Naive thymus-derived CD8-positive, alpha-beta T cell (primary cell): Measurements from ENCODE around the gene BMP7. TPM values are rescaled to one million over a fixed set of nuclear protein-coding genes. Genes with fewer than 3 reads are reported as not detected.

Source experiments
- ATAC-seq, 2 donors: fragments of 150-1000 bp; cut with Tn5 transposase in 1 of 2; sonication (Bioruptor Pico), chemical (Tn5 transposase) in 1 of 2; 1 replicate in 1 of 2; 2 replicates in 1 of 2; pipeline ENCODE4 v1.10.0; 2021; ENCODE audit warnings: mild to moderate bottlenecking in 2 of 2, moderate library complexity in 2 of 2
- POLR2A ChIA-PET: fragments of 350-600 bp; sonication (Branson Sonifier 250); formaldehyde crosslinking; loops from one replicate; lab custom pipeline; 2021; ENCODE audit warnings: antibody characterized with exemption; lab: Charles Lee
- DNase-seq, 10 donors: peaks; one replicate each; pipeline versions ENCODE4 v3.0.0 to v3.0.0-alpha.2; 2020 to 2022
- H3K27ac Mint-ChIP-seq, 10 donors: one replicate each; pipeline ENCODE4 v1.8.0; 2020 to 2022; ENCODE audit warnings: mild to moderate bottlenecking in 10 of 10, mixed read lengths in 10 of 10, moderate library complexity in 4 of 10, inconsistent platforms in 1 of 10
- H3K27me3 Mint-ChIP-seq, 5 donors: one replicate each; pipeline ENCODE4 v1.8.0; 2021 to 2022; ENCODE audit warnings: mixed read lengths in 5 of 5
- H3K36me3 Mint-ChIP-seq, 3 donors: one replicate each; pipeline ENCODE4 v1.8.0; 2020 to 2022; ENCODE audit warnings: mixed read lengths in 3 of 3, mild to moderate bottlenecking in 2 of 3, inconsistent platforms in 1 of 3
- H3K4me1 Mint-ChIP-seq, 4 donors: one replicate each; pipeline ENCODE4 v1.8.0; 2021 to 2022; ENCODE audit warnings: mixed read lengths in 4 of 4
- H3K4me3 Mint-ChIP-seq, 10 donors: one replicate each; pipeline ENCODE4 v1.8.0; 2020 to 2022; ENCODE audit warnings: mild to moderate bottlenecking in 10 of 10, mixed read lengths in 10 of 10, moderate library complexity in 6 of 10, inconsistent platforms in 1 of 10
- H3K9me3 Mint-ChIP-seq, 9 donors: one replicate each; pipeline ENCODE4 v1.8.0; 2020 to 2022; ENCODE audit warnings: mixed read lengths in 9 of 9, mild to moderate bottlenecking in 3 of 9, inconsistent platforms in 1 of 9, moderate library complexity in 1 of 9
- polyA plus RNA-seq, 3 donors: library from polyadenylated mRNA; unstranded; fragments of 300-500 nt; fragmentation: Illumina TruSeq; gene quantifications; one replicate each; pipeline ENCODE4 v1.2.3, GENCODE V29; 2021
- total RNA-seq, 8 experiments: library from RNA in 2 of 8; stranded (reverse) in 2 of 8; gene quantifications; one replicate each; pipeline ENCODE4 v1.2.3 and lab custom pipeline; 2021 to 2026

The BMP7 gene
- total and polyA plus RNA-seq, 5 experiments from 2014 or later, result not detected

DNA sequence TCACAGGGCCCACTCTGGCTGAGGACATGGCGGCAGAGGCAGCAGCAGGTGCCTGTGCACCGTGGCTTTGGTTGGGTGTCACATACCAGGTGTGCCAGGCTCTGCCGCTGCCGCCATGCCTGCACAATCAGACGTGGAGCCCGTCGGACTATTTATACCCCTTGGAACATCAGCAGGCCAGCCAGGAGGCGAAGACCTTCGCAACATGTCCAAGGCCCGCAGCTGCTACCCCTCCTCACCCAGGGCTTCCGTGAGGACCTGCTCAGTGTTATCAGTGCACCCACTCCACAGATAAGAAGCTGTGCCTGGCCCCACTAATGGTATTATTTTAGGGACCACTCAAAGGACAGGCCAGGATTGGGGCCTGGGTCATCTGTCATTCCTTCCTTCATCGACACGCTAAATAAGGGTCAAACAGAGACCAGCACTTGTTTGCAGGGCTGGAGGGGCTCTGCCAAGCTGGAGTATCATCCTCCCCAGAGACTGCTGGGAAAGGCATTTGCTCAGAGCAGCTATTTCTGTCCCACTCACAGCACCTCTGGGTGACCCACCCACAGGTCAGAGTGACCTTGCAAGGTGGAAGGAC is 109.2 kb downstream of the BMP7 start:
- no peaks in the 10 kb centered on the region for H3K4me1 Mint-ChIP-seq
- POLR2A ChIA-PET, result no interaction called here
- no peak overlapping the region for H3K4me3 Mint-ChIP-seq
- no peak for ATAC-seq
- H3K27ac Mint-ChIP-seq, result no peak overlapping the region
- H3K36me3 Mint-ChIP-seq, result no peaks in the 10 kb centered on the region
- DNase-seq, result no peak
- no peaks in the 10 kb centered on the region for H3K9me3 Mint-ChIP-seq
- H3K27me3 Mint-ChIP-seq, result peaks cover 0 to 12% (median 1%) of the 10 kb centered on the region in 5 donors

DNA sequence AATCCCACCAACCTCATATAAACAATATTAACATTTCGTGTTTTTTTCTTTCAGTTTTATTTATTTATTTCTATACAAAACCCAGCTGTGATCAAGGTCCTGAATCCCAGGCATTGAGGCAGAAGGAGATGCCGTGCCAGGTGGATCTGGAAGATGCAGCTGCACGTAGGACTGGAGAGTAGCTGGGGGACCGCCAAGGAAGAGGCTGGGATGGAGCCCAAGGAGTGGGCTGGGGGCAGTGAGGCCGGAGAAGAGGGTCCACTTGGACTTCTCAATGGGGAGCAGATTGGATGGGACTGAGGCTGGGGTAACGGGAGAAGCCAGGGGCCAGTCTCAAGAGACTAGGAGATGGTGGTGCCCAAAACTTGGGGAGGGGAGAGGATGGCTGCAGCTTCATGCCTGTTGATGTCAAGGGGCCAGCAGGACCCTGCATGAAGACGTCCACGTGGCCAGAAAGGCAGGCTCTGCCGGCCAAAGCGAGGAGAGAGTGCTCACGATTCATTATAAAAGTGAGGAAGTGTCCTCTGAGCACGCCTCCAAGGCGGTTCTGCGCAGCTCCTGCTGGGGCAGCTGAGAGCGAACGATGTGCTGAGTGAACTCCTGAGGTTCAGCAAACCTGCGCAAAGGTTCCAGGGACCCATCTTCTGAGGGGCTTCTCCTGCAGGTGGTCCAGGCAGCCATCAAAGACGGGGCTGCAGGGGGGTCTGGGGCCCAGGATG is 110.3 kb downstream of the BMP7 start:
- Mint-ChIP-seq H3K9me3 (peaks cover 0 to 8% (median 4%) of the 10 kb centered on the region in 9 donors), H3K27me3 (peaks cover 0 to 12% (median 3%) of the 10 kb centered on the region in 5 donors), H3K27ac (peak overlapping the region in 1 of 10 donors; percentile 51), H3K4me1 (no peaks in the 10 kb centered on the region), H3K36me3 (no peaks in the 10 kb centered on the region), H3K4me3 (no peak overlapping the region)
- no peak for ATAC-seq
- no peak for DNase-seq
- POLR2A ChIA-PET, result no interaction called here

DNA sequence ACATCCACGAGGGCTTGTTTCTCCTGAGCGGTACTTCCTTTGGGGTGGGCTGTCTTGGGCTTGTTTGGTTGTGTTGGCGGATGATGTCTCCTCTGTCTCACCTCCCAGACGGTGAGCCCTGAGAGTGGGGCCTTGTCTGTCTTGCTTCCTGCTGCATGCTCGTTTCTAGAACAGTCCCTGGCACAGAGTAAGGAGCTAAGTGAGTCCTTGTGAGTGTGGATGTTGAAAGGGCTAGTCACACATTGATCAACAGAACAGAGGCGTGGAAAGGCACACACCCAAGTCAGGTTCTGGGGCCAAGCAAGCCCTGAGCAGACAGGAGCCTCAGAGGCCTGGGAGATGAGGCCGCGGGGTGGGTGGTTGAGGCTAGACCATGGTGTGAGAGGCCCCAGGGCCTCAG is 111.0 kb downstream of the BMP7 start:
- no peaks in the 10 kb centered on the region for H3K4me1 Mint-ChIP-seq
- H3K4me3 Mint-ChIP-seq, result no peak overlapping the region
- ATAC-seq, result no peak
- H3K27ac Mint-ChIP-seq, result no peak overlapping the region
- peaks cover 0 to 15% (median 2%) of the 10 kb centered on the region in 5 donors for H3K27me3 Mint-ChIP-seq
- H3K9me3 Mint-ChIP-seq, result peaks cover 0 to 14% (median 6%) of the 10 kb centered on the region in 9 donors
- no peak for DNase-seq
- no peaks in the 10 kb centered on the region for H3K36me3 Mint-ChIP-seq
- POLR2A ChIA-PET, result no interaction called here

DNA sequence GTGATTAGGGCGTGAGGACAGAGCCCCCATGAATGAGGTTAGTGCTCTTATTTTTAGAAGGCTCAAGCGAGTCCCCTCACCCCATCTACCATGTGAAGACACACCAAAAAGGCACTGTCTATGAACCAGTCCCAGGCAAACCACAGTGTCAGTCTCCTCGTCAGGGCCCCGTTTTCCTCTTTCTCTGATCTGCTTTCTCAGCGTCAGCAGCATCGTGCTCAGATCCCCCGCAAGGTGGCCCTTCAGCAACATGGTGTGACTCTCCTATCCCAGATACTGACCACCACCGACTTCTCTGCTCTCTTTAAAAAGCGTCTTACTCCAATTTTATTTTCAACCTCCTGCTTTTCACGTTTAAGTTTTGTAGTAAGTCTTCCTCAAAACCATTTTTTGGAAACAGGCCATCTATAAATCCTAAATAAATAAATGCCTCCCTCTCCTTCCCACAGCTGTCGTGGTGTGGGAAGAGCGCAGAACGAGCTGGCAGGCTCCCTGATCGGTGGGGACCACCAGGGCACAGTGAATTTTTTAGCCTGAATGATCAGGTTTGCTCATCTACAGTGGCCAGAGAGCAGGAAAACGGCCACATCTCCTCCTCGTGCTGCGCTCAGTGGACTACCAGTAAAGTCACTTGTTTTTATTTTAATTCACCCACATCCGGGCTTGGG is 113.1 kb downstream of the BMP7 start:
- Mint-ChIP-seq H3K36me3 (no peaks in the 10 kb centered on the region), H3K27ac (peak overlapping the region in 1 of 10 donors; percentile 31), H3K9me3 (peaks cover 0 to 14% (median 6%) of the 10 kb centered on the region in 9 donors), H3K4me3 (no peak overlapping the region), H3K4me1 (no peaks in the 10 kb centered on the region), H3K27me3 (peaks cover 0 to 22% (median 10%) of the 10 kb centered on the region in 5 donors)
- DNase-seq (no peak), ATAC-seq (no peak)
- POLR2A ChIA-PET, result no interaction called here

DNA sequence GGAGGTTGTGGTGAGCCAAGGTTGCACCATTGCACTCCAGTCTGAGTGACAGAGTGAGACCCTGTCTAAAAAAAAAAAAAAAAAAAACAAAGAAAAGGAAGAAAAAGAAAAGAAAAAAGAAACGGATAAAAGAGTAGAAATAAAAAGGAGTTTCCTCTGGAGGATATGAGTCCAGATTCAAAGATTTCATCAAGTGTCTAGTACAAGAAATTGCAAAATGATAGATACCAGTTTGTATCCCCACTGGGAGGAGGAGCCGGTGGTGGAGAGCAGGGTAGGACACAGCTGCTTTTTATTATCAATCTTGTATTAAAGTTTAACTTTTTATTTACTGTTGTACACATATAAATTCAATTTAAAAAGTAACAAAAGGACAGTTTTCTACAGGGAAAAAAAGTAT is 113.9 kb downstream of the BMP7 start:
- POLR2A ChIA-PET, result no interaction called here
- DNase-seq, result no peak
- Mint-ChIP-seq H3K27me3 (peaks cover 0 to 31% (median 10%) of the 10 kb centered on the region in 5 donors), H3K4me1 (no peaks in the 10 kb centered on the region), H3K4me3 (no peak overlapping the region), H3K9me3 (peaks cover 0 to 14% (median 6%) of the 10 kb centered on the region in 9 donors), H3K36me3 (no peaks in the 10 kb centered on the region), H3K27ac (no peak overlapping the region)
- no peak for ATAC-seq

DNA sequence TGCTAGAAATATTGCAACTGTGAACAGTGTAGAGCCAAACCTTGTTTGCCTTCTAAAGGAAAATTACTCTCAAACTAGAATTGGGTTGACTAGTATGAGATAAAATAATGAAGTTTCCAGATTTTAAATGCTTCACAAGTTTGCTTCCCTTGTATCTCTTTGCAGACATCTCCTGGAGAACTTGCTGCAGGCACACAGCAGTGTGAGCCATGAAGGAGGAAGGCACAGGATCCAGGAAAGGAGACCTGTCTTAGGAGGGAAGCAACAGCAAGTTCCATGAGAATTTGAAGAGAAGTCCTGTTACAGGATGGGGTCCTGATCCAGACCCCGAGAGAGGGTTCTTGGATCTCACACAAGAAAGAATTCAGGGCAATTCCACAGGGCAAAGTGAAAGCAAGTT is 115.9 kb downstream of the BMP7 start:
- Mint-ChIP-seq H3K27ac (no peak overlapping the region), H3K9me3 (peaks cover 0 to 22% (median 10%) of the 10 kb centered on the region in 9 donors), H3K4me3 (no peak overlapping the region), H3K27me3 (peaks cover 7 to 45% (median 14%) of the 10 kb centered on the region in 5 donors), H3K4me1 (no peaks in the 10 kb centered on the region), H3K36me3 (no peaks in the 10 kb centered on the region)
- ATAC-seq (no peak), DNase-seq (no peak)
- POLR2A ChIA-PET, result no interaction called here

DNA sequence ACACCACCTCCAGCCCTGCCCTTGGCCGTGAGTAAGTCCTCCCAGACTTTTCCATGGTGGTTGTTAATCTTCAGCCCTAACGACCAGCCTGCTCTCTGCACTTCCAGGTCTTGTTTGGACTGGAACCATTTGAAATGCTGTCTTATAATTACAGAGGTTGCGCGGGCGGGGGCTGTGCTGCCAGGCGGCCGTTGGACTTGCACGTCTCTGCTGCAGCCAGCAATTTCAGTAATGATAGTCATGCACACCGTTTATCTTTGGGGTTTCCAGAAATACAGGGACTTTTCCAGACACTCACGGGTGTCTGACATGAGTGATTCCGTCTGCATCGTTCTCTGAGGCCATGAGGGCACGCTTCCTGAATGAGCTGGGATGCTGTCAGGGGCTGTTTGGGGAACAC is 118.2 kb downstream of the BMP7 start:
- POLR2A ChIA-PET, result no interaction called here
- ATAC-seq (no peak), DNase-seq (no peak)
- Mint-ChIP-seq H3K4me1 (no peaks in the 10 kb centered on the region), H3K27ac (no peak overlapping the region), H3K36me3 (no peaks in the 10 kb centered on the region), H3K27me3 (peaks cover 11 to 45% (median 17%) of the 10 kb centered on the region in 5 donors), H3K9me3 (peaks cover 0 to 22% (median 10%) of the 10 kb centered on the region in 9 donors), H3K4me3 (no peak overlapping the region)

DNA sequence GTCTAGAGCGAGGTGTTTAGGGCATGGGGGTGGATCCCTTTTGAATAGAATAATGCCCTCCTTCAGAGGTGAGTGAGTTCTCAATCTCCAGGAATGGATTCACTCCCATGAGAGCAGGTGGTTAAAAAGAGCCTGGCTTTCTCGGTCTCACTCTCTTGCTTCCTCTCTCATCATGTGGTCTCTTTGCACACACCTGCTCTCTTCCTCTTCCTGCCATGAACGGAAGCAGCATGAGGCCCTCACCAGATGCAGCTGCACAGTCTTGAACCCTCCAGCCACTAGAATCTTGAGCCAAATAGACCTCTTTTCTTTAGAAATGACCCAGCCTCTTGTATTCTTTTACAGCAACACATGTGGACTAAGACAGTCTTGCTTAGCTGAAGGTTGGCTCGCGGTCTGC is 119.3 kb downstream of the BMP7 start:
- ATAC-seq (no peak), DNase-seq (no peak)
- Mint-ChIP-seq H3K9me3 (peaks cover 0 to 22% (median 10%) of the 10 kb centered on the region in 9 donors), H3K4me3 (no peak overlapping the region), H3K4me1 (no peaks in the 10 kb centered on the region), H3K27ac (no peak overlapping the region), H3K36me3 (no peaks in the 10 kb centered on the region), H3K27me3 (peaks cover 11 to 45% (median 21%) of the 10 kb centered on the region in 5 donors)
- POLR2A ChIA-PET, result no interaction called here

DNA sequence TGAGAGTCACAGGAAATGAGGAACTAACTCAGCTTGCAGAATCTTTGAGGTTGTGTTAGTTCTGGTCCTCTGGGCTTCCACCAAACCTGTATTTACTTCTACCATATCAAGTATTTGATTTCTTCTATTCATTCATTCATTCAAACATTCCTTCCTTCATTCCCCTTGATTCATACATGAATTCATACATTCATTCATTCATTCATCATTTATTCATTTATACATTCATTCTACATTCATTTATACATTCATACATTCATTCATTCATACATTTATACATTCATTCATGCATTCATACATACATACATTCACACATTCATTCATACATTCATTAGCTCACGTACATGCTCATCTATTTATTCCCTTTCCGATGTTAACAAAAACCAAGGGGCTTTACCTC is 120.3 kb downstream of the BMP7 start:
- ATAC-seq, result no peak
- H3K27me3 Mint-ChIP-seq, result peaks cover 11 to 45% (median 21%) of the 10 kb centered on the region in 5 donors
- H3K27ac Mint-ChIP-seq, result no peak overlapping the region
- peaks cover 0 to 19% (median 6%) of the 10 kb centered on the region in 9 donors for H3K9me3 Mint-ChIP-seq
- H3K36me3 Mint-ChIP-seq, result no peaks in the 10 kb centered on the region
- DNase-seq, result no peak
- no peaks in the 10 kb centered on the region for H3K4me1 Mint-ChIP-seq
- no peak overlapping the region for H3K4me3 Mint-ChIP-seq
- POLR2A ChIA-PET, result no interaction called here

DNA sequence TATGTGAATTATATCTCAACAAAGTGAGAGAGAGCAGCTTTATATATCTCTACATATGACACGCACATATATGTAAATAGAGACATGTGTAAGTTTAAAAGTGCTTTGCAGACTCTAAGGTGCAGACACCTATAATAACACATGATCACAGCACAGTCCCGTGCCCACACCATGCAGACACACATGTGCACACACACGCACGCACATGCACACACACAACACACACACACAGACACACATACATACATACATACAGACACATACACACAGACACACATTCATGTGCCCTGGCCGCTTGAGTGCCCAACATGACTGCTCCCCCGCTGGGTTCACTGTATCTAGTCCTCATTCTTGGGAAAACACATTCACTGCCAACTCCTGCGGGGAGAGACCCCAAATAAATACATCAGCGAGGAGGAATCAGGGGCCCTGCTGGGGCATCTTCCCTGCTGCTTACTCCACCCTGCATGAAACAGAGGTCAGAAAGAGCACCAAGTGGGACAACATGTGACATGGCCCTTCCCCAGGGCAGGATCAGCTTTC is 121.3 kb downstream of the BMP7 start:
- POLR2A ChIA-PET, result no interaction called here
- DNase-seq (no peak), ATAC-seq (no peak)
- peaks cover 0 to 19% (median 4%) of the 10 kb centered on the region in 9 donors for H3K9me3 Mint-ChIP-seq
- H3K27ac Mint-ChIP-seq, result no peak overlapping the region
- H3K36me3 Mint-ChIP-seq, result no peaks in the 10 kb centered on the region
- no peaks in the 10 kb centered on the region for H3K4me1 Mint-ChIP-seq
- H3K27me3 Mint-ChIP-seq, result peaks cover 11 to 40% (median 21%) of the 10 kb centered on the region in 5 donors
- H3K4me3 Mint-ChIP-seq, result no peak overlapping the region

DNA sequence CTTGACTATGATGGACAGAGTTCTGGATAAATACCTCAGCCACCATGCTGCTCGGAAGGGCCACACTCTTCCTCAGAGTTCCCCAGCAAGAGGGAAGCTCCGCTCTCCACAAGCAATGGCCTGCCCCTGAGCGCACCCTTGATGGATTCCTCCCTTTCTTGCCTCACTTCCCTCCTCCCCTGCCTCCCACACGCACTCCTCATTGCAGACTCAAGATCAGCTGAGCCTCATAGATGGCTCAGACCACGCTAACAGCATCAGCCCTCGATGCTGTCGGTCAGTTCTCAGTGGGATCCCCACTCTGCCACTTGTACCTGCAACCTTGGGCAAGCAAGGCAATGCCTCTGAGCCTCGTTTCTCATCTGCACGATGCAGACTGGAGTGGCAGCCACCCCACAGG is 123.3 kb downstream of the BMP7 start:
- H3K4me1 Mint-ChIP-seq, result no peaks in the 10 kb centered on the region
- no peak overlapping the region for H3K27ac Mint-ChIP-seq
- POLR2A ChIA-PET, result no interaction called here
- H3K4me3 Mint-ChIP-seq, result no peak overlapping the region
- no peaks in the 10 kb centered on the region for H3K36me3 Mint-ChIP-seq
- ATAC-seq, result no peak
- H3K9me3 Mint-ChIP-seq, result peaks cover 0 to 19% (median 2%) of the 10 kb centered on the region in 9 donors
- no peak for DNase-seq
- peaks cover 7 to 21% (median 13%) of the 10 kb centered on the region in 5 donors for H3K27me3 Mint-ChIP-seq

DNA sequence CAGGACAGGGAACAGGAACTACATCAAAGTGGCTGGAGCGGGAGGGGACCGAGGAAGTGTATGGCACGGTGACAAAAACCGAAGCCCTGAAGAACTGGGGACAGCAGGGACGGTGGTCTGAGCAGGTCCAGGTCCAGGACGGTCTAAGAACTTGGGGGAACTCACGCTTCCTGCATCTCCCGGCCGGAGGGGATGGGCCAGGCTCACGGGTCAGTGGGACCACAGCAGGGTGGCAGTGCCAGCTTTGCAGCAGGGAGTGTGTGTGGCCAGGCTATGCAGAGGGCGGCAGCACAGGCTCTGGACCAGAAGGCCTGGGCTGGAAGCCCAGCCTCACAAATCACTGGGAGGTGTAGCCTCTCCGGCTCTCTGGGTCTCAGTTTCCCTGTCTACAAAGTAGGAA is 123.8 kb downstream of the BMP7 start:
- Mint-ChIP-seq H3K27me3 (peaks cover 7 to 21% (median 9%) of the 10 kb centered on the region in 5 donors), H3K4me1 (no peaks in the 10 kb centered on the region), H3K36me3 (no peaks in the 10 kb centered on the region), H3K9me3 (peaks cover 0 to 19% (median 2%) of the 10 kb centered on the region in 9 donors), H3K27ac (no peak overlapping the region), H3K4me3 (no peak overlapping the region)
- POLR2A ChIA-PET, result no interaction called here
- DNase-seq (no peak), ATAC-seq (no peak)

DNA sequence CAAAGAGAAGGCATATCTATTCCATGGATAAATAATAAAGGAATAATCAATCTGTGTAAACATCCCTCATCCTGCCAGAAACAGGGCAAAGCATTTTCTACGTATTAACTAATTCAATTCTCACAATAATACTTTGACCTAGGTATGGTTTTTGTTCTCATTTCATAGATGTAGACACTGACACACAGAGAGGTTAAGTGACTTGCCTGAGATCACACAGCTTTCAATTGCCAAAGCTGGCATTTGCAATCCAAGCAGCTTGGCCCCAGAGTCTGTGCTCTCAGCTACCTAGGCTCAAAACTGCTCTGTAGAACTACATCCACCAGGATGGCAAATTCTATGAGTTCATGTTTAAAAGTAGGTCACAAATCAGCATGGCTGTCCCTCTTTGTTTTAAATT is 124.9 kb downstream of the BMP7 start:
- Mint-ChIP-seq H3K36me3 (no peaks in the 10 kb centered on the region), H3K27me3 (peaks cover 6 to 21% (median 9%) of the 10 kb centered on the region in 5 donors), H3K4me3 (no peak overlapping the region), H3K9me3 (peaks cover 0 to 8% (median 0%) of the 10 kb centered on the region in 9 donors), H3K27ac (no peak overlapping the region), H3K4me1 (no peaks in the 10 kb centered on the region)
- ATAC-seq (no peak), DNase-seq (no peak)
- POLR2A ChIA-PET, result no interaction called here
